GM23338 (cell line): ENCODE results near the gene MYCBP2. TPM values are rescaled to one million over a fixed set of nuclear protein-coding genes. Genes with fewer than 3 reads are reported as not detected.

Experiments
- ATAC-seq: fragments of 200-7000 bp; cut with Tn5 transposase; 3 replicates; pipeline ENCODE4 v1.9.1; 2020
- DNase-seq: peaks from one replicate; pipeline ENCODE4 v3.0.0-alpha.2; 2015; ENCODE audit warnings: low spot score
- H2AFZ ChIP-seq: fragments of 200-600 bp; sonication (generic); 2 replicates; pipeline ENCODE4 v1.8.0; 2016; ENCODE audit warnings: antibody characterized with exemption, mild to moderate bottlenecking, moderate library complexity
- H3F3A ChIP-seq: fragments of 200-600 bp; sonication (generic); replicated peaks from 2 replicates; pipeline ENCODE4 v1.8.0; 2017; ENCODE audit warnings: antibody characterized with exemption, mixed run types, low read depth
- H3K27ac ChIP-seq: fragments of 200-600 bp; sonication (generic); 2 replicates; pipeline ENCODE4 v1.6.1; 2016; ENCODE audit warnings: low read depth
- H3K27me3 ChIP-seq: fragments of 200-600 bp; sonication (generic); 2 replicates; pipeline ENCODE4 v1.8.0; 2016; ENCODE audit warnings: mild to moderate bottlenecking, mixed run types, moderate library complexity; ENCODE audit not compliant: insufficient read depth
- H3K36me3 ChIP-seq: fragments of 200-600 bp; sonication (generic); 2 replicates; pipeline ENCODE4 v1.8.0; 2016; ENCODE audit warnings: mild to moderate bottlenecking; ENCODE audit not compliant: insufficient read depth
- H3K4me1 ChIP-seq: fragments of 200-600 bp; sonication (generic); 2 replicates; pipeline ENCODE4 v1.8.0; 2016; ENCODE audit warnings: mild to moderate bottlenecking, moderate library complexity; ENCODE audit not compliant: insufficient read depth
- H3K4me2 ChIP-seq: fragments of 200-600 bp; sonication (generic); 2 replicates; pipeline ENCODE4 v1.7.1; 2017; ENCODE audit warnings: mixed run types
- H3K4me3 ChIP-seq: fragments of 200-600 bp; sonication (generic); 2 replicates; pipeline ENCODE4 v1.6.1; 2016; ENCODE audit warnings: mixed run types
- H3K79me2 ChIP-seq: fragments of 200-600 bp; sonication (generic); replicated peaks from 2 replicates; pipeline ENCODE4 v1.8.0; 2017; ENCODE audit warnings: mild to moderate bottlenecking; ENCODE audit not compliant: insufficient read depth
- H3K9me2 ChIP-seq: fragments of 200-600 bp; sonication (generic); 2 replicates; pipeline ENCODE4 v1.8.0; 2017; ENCODE audit not compliant: insufficient read depth
- H4K20me1 ChIP-seq: fragments of 200-600 bp; sonication (generic); replicated peaks from 2 replicates; pipeline ENCODE4 v1.8.0; 2017; ENCODE audit warnings: mild to moderate bottlenecking; ENCODE audit not compliant: insufficient read depth
- H3K27ac Mint-ChIP-seq: 2 replicates; pipeline ENCODE4 v1.8.0; 2020; ENCODE audit warnings: inconsistent platforms, mild to moderate bottlenecking, moderate library complexity, mixed read lengths
- H3K27me3 Mint-ChIP-seq: 3 replicates; pipeline ENCODE4 v1.8.0; 2022; ENCODE audit warnings: low read depth, mild to moderate bottlenecking, moderate library complexity, mixed read lengths, inconsistent platforms; ENCODE audit not compliant: insufficient read depth, poor library complexity
- H3K36me3 Mint-ChIP-seq: 3 replicates; pipeline ENCODE4 v1.8.0; 2021; ENCODE audit warnings: low read depth, mild to moderate bottlenecking, inconsistent platforms, moderate library complexity, mixed read lengths
- H3K4me1 Mint-ChIP-seq: 3 replicates; pipeline ENCODE4 v1.8.0; 2020; ENCODE audit warnings: mild to moderate bottlenecking, inconsistent platforms, mixed read lengths
- H3K4me3 Mint-ChIP-seq: 3 replicates; pipeline ENCODE4 v1.8.0; 2021; ENCODE audit warnings: moderate library complexity, mild to moderate bottlenecking, inconsistent platforms, mixed read lengths
- H3K9me3 Mint-ChIP-seq: 3 replicates; pipeline ENCODE4 v1.8.0; 2020; ENCODE audit warnings: moderate library complexity, mild to moderate bottlenecking, inconsistent platforms, mixed read lengths
- CREB1 ChIP-seq: fragments of 250-450 bp; sonication (Bioruptor Pico); IDR thresholded peaks from 2 replicates; pipeline ENCODE4 v1.5.0; 2020; ENCODE audit warnings: low read depth, mild to moderate bottlenecking, moderate library complexity
- EZH2 ChIP-seq: fragments of 200-600 bp; sonication (generic); IDR thresholded peaks from one replicate; pipeline ENCODE4 v1.8.0; 2017; ENCODE audit warnings: antibody characterized with exemption, mild to moderate bottlenecking, low read depth; ENCODE audit not compliant: unreplicated experiment
- JUNB ChIP-seq: IDR thresholded peaks from one replicate; pipeline ENCODE4 v1.6.1; 2016; ENCODE audit warnings: antibody characterized with exemption; ENCODE audit not compliant: unreplicated experiment
- NANOG ChIP-seq: IDR thresholded peaks from 2 replicates; pipeline ENCODE4 v1.6.1; 2016; ENCODE audit warnings: antibody characterized with exemption, borderline replicate concordance
- POLR2AphosphoS5 ChIP-seq: IDR thresholded peaks from 2 replicates; pipeline ENCODE4 v1.6.1; 2016; ENCODE audit warnings: antibody characterized with exemption, low read depth
- STAT1 ChIP-seq: IDR thresholded peaks from one replicate; pipeline ENCODE4 v1.6.1; 2016; ENCODE audit warnings: antibody characterized with exemption; ENCODE audit not compliant: unreplicated experiment
- ZNF114 ChIP-seq: fragments of 250-450 bp; sonication (Bioruptor Pico); IDR thresholded peaks from 2 replicates; pipeline ENCODE4 v1.5.0; 2020; ENCODE audit warnings: mild to moderate bottlenecking, moderate library complexity
- ZNF331 ChIP-seq: fragments of 250-450 bp; sonication (Bioruptor Pico); IDR thresholded peaks from 2 replicates; pipeline ENCODE4 v1.5.0; 2020; ENCODE audit warnings: low read depth, mild to moderate bottlenecking, moderate library complexity
- polyA plus RNA-seq: library from polyadenylated mRNA; unstranded; fragments of >200 nt; fragmentation: Nextera tagmentation; extraction: Ambion mirVana; gene quantifications from 2 replicates; pipeline ENCODE4 v1.2.1, GENCODE V29; 2016
- total RNA-seq: library from RNA; depleted of rRNA; stranded (reverse); fragments of >200 nt; shearing (Covaris generic); gene quantifications from 2 replicates; pipeline ENCODE4 v1.2.3, GENCODE V29; 2014
- TF ChIP-seq, protein P1 (sequence below): IDR thresholded peaks from one replicate; pipeline ENCODE4 v1.6.1; 2018; ENCODE audit warnings: antibody characterized with exemption; ENCODE audit not compliant: unreplicated experiment
- TF ChIP-seq, protein P2 (sequence below): IDR thresholded peaks from 2 replicates; pipeline ENCODE4 v1.6.1; 2016; ENCODE audit warnings: antibody characterized with exemption
- TF ChIP-seq, protein P3 (sequence below): fragments of 250-450 bp; sonication (Bioruptor Pico); IDR thresholded peaks from 2 replicates; pipeline ENCODE4 v1.5.0; 2020; ENCODE audit warnings: mild to moderate bottlenecking, moderate library complexity

MYCBP2 gene
- total and polyA plus RNA-seq, 2 experiments from 2014 or later: 54.6 to 77.2 TPM

DNA sequence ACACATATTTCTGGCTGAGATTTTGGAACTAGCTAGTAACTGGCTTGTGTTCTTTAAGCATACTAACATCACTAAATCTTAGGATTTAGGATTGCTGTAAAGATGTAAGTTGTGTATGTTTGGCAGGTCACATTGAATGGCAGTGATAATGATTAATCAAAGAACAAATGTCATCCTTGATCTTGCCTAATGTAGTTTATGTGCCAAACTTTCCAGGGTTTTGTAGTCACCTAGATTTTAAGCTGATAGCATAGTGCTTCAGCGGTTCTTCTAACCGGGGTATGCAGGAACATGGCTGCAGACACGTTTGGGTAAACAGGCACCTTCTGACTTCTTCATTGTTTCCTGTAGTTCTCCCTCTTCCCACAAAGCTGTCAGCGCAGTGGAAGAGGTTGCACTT lies 325.4 kb downstream of the MYCBP2 start:
- Histone ChIP-seq H3K4me2 (no peak overlapping the region), H3K27ac (0 out of 2 replicates have a peak overlapping the region, but pooled peaks have one; percentile 16), H3K4me3 (no peak overlapping the region), H3K36me3 (peaks cover 3% of the 10 kb centered on the region; the same call in 1 of the 2 replicates), H2AFZ (no peak overlapping the region), H3K4me1 (no peaks in the 10 kb centered on the region), H3F3A (no peaks in the 10 kb centered on the region), H3K79me2 (peaks cover 6% of the 10 kb centered on the region; the same call in 1 of the 2 replicates), H3K27me3 (no peaks in the 10 kb centered on the region), H3K9me2 (no peaks in the 10 kb centered on the region), H4K20me1 (no peaks in the 10 kb centered on the region; the same call in 1 of the 2 replicates)
- DNase-seq (no peak), ATAC-seq (no peak)
- Mint-ChIP-seq H3K4me1 (peaks cover 3% of the 10 kb centered on the region; the same call in 1 of the 3 replicates), H3K9me3 (no peaks in the 10 kb centered on the region), H3K4me3 (no peak overlapping the region), H3K27ac (no peak overlapping the region), H3K27me3 (no peaks in the 10 kb centered on the region), H3K36me3 (peaks cover 27% of the 10 kb centered on the region; the same call in 2 of the 3 replicates)
- no peak for TF ChIP-seq ZNF331 (CRISPR knock-in tag)
- no peak for TF ChIP-seq CREB1
- TF ChIP-seq, protein P1, sequence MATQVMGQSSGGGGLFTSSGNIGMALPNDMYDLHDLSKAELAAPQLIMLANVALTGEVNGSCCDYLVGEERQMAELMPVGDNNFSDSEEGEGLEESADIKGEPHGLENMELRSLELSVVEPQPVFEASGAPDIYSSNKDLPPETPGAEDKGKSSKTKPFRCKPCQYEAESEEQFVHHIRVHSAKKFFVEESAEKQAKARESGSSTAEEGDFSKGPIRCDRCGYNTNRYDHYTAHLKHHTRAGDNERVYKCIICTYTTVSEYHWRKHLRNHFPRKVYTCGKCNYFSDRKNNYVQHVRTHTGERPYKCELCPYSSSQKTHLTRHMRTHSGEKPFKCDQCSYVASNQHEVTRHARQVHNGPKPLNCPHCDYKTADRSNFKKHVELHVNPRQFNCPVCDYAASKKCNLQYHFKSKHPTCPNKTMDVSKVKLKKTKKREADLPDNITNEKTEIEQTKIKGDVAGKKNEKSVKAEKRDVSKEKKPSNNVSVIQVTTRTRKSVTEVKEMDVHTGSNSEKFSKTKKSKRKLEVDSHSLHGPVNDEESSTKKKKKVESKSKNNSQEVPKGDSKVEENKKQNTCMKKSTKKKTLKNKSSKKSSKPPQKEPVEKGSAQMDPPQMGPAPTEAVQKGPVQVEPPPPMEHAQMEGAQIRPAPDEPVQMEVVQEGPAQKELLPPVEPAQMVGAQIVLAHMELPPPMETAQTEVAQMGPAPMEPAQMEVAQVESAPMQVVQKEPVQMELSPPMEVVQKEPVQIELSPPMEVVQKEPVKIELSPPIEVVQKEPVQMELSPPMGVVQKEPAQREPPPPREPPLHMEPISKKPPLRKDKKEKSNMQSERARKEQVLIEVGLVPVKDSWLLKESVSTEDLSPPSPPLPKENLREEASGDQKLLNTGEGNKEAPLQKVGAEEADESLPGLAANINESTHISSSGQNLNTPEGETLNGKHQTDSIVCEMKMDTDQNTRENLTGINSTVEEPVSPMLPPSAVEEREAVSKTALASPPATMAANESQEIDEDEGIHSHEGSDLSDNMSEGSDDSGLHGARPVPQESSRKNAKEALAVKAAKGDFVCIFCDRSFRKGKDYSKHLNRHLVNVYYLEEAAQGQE: no peak
- TF ChIP-seq, protein P2, sequence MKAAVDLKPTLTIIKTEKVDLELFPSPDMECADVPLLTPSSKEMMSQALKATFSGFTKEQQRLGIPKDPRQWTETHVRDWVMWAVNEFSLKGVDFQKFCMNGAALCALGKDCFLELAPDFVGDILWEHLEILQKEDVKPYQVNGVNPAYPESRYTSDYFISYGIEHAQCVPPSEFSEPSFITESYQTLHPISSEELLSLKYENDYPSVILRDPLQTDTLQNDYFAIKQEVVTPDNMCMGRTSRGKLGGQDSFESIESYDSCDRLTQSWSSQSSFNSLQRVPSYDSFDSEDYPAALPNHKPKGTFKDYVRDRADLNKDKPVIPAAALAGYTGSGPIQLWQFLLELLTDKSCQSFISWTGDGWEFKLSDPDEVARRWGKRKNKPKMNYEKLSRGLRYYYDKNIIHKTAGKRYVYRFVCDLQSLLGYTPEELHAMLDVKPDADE: no peak
- TF ChIP-seq POLR2AphosphoS5: no peak
- no peak for TF ChIP-seq NANOG
- no peak for TF ChIP-seq EZH2
- TF ChIP-seq STAT1: no peak
- no peak for TF ChIP-seq JUNB
- TF ChIP-seq, protein P3, sequence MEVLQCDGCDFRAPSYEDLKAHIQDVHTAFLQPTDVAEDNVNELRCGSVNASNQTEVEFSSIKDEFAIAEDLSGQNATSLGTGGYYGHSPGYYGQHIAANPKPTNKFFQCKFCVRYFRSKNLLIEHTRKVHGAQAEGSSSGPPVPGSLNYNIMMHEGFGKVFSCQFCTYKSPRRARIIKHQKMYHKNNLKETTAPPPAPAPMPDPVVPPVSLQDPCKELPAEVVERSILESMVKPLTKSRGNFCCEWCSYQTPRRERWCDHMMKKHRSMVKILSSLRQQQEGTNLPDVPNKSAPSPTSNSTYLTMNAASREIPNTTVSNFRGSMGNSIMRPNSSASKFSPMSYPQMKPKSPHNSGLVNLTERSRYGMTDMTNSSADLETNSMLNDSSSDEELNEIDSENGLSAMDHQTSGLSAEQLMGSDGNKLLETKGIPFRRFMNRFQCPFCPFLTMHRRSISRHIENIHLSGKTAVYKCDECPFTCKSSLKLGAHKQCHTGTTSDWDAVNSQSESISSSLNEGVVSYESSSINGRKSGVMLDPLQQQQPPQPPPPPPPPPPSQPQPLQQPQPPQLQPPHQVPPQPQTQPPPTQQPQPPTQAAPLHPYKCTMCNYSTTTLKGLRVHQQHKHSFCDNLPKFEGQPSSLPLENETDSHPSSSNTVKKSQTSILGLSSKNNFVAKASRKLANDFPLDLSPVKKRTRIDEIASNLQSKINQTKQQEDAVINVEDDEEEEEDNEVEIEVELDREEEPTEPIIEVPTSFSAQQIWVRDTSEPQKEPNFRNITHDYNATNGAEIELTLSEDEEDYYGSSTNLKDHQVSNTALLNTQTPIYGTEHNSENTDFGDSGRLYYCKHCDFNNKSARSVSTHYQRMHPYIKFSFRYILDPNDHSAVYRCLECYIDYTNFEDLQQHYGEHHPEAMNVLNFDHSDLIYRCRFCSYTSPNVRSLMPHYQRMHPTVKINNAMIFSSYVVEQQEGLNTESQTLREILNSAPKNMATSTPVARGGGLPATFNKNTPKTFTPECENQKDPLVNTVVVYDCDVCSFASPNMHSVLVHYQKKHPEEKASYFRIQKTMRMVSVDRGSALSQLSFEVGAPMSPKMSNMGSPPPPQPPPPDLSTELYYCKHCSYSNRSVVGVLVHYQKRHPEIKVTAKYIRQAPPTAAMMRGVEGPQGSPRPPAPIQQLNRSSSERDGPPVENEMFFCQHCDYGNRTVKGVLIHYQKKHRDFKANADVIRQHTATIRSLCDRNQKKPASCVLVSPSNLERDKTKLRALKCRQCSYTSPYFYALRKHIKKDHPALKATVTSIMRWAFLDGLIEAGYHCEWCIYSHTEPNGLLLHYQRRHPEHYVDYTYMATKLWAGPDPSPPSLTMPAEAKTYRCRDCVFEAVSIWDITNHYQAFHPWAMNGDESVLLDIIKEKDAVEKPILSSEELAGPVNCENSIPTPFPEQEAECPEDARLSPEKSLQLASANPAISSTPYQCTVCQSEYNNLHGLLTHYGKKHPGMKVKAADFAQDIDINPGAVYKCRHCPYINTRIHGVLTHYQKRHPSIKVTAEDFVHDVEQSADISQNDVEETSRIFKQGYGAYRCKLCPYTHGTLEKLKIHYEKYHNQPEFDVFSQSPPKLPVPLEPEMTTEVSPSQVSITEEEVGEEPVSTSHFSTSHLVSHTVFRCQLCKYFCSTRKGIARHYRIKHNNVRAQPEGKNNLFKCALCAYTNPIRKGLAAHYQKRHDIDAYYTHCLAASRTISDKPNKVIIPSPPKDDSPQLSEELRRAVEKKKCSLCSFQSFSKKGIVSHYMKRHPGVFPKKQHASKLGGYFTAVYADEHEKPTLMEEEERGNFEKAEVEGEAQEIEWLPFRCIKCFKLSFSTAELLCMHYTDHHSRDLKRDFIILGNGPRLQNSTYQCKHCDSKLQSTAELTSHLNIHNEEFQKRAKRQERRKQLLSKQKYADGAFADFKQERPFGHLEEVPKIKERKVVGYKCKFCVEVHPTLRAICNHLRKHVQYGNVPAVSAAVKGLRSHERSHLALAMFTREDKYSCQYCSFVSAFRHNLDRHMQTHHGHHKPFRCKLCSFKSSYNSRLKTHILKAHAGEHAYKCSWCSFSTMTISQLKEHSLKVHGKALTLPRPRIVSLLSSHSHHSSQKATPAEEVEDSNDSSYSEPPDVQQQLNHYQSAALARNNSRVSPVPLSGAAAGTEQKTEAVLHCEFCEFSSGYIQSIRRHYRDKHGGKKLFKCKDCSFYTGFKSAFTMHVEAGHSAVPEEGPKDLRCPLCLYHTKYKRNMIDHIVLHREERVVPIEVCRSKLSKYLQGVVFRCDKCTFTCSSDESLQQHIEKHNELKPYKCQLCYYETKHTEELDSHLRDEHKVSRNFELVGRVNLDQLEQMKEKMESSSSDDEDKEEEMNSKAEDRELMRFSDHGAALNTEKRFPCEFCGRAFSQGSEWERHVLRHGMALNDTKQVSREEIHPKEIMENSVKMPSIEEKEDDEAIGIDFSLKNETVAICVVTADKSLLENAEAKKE (CRISPR knock-in tag): no peak
- no peak for TF ChIP-seq ZNF114 (CRISPR knock-in tag)
